Activated CD4-positive, alpha-beta T cell treated with anti-CD3 and anti-CD28 coated beads, Interleukin-2, amount 10 ng/mL, durations not matched to agents 24 days and 14 days (primary cell): ENCODE data around the gene MAPK6. TPM values are rescaled to one million over a fixed set of nuclear protein-coding genes. Genes with fewer than 3 reads are reported as not detected.

Experiments
- DNase-seq: peaks from one replicate; pipeline ENCODE4 v3.0.0; 2022
- H3K27ac Mint-ChIP-seq: one replicate; pipeline ENCODE4 v1.8.0; 2022; ENCODE audit warnings: mild to moderate bottlenecking, mixed read lengths
- H3K27me3 Mint-ChIP-seq: one replicate; pipeline ENCODE4 v1.8.0; 2022; ENCODE audit warnings: mixed read lengths
- H3K36me3 Mint-ChIP-seq: one replicate; pipeline ENCODE4 v1.8.0; 2022; ENCODE audit warnings: low read depth, mild to moderate bottlenecking, mixed read lengths
- H3K4me1 Mint-ChIP-seq: one replicate; pipeline ENCODE4 v1.8.0; 2021; ENCODE audit warnings: mixed read lengths
- H3K4me3 Mint-ChIP-seq: one replicate; pipeline ENCODE4 v1.8.0; 2022; ENCODE audit warnings: mild to moderate bottlenecking, moderate library complexity, mixed read lengths
- H3K9me3 Mint-ChIP-seq: one replicate; pipeline ENCODE4 v1.8.0; 2021; ENCODE audit warnings: mixed read lengths
- intact Hi-C: fragments of 100-400 bp; cut with micrococcal nuclease; formaldehyde crosslinking; loops from one replicate; pipeline ENCODE4 v1.15.1; 2023
- total RNA-seq: library from RNA; stranded (reverse); gene quantifications from 2 replicates; pipeline ENCODE4 v1.2.3, GENCODE V29; 2022

Gene MAPK6
- total RNA-seq, 1 donor from 2014 or later: 60.9 TPM

DNA sequence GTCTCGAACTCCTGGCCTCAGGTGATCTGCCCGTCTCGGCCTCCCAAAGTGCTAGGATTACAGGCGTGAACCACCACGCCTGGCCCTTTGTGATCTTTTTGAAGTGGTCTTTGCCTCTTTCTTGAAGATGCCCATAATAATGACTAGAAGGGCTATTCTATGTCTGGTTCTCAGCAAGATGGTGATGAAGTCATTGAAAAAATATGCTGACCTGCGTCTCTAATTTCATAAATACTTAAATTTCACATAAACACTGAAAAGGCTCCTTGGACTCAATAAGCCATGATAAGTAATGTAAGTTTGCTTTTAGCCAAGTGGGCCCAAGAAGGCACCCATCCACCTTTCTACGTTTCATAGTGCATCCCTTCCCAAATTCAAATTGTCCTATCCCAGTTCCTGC is 775 bp upstream of the MAPK6 start:
- no peak for DNase-seq
- peak overlapping the region; percentile 98 for H3K4me3 Mint-ChIP-seq
- H3K27ac Mint-ChIP-seq: peak overlapping the region; percentile 100
- H3K9me3 Mint-ChIP-seq: no peaks in the 10 kb centered on the region
- intact Hi-C loops: no loop called here
- peaks cover 10% of the 10 kb centered on the region for H3K27me3 Mint-ChIP-seq
- peaks cover 5% of the 10 kb centered on the region for H3K36me3 Mint-ChIP-seq
- H3K4me1 Mint-ChIP-seq: peaks cover 37% of the 10 kb centered on the region

DNA sequence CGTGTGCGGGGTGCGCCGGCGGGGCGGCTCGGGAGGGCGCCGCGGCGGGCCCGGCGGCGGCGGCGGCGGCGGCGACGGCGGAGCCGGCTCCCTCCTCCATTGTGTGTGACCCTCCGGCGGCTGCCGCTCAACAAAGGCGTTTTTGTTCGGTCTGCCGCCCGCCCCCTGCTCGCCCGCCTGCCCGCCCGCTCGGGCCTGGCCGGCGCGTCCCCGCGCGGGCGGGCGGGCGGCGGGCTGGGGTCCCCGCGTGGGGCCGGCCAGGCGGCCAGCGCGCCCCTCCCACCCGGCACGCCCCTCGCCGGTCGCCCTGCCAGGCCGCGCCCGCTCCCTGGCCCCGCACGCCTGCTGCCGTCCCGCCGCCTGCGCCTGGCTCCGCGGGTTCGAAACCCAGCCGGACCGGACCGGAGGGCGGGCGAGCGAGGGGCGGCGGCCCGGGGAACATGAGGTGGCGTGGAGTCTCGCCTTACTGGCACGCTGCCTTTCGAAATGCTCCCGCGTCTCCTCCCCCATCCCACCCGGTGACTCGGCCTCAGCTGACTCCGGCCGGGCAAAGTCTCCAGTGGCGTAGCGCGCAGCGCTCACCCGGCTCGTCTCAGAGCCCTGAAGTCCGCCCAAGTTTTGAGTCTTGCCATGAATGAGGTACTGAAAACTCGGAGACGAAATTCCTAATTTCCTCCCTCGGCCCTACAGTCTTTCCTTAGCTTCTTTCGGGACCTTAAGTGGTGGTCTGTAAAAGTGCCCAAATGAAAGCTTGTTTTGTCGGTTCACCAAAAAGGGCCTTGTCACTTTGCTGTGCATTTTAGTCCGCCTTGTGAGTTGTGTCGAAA is 588 bp downstream of the MAPK6 start:
- peak overlapping the region; percentile 100 for H3K27ac Mint-ChIP-seq
- peak; percentile 91 for DNase-seq
- H3K9me3 Mint-ChIP-seq: no peaks in the 10 kb centered on the region
- H3K36me3 Mint-ChIP-seq: peaks cover 5% of the 10 kb centered on the region
- intact Hi-C loops: loop anchor here (5.0 kb wide), 1 partner anchor 37 kb away; no protein-coding TSS in a partner anchor
- peak overlapping the region; percentile 98 for H3K4me3 Mint-ChIP-seq
- H3K4me1 Mint-ChIP-seq: peaks cover 32% of the 10 kb centered on the region
- H3K27me3 Mint-ChIP-seq: peaks cover 10% of the 10 kb centered on the region

DNA sequence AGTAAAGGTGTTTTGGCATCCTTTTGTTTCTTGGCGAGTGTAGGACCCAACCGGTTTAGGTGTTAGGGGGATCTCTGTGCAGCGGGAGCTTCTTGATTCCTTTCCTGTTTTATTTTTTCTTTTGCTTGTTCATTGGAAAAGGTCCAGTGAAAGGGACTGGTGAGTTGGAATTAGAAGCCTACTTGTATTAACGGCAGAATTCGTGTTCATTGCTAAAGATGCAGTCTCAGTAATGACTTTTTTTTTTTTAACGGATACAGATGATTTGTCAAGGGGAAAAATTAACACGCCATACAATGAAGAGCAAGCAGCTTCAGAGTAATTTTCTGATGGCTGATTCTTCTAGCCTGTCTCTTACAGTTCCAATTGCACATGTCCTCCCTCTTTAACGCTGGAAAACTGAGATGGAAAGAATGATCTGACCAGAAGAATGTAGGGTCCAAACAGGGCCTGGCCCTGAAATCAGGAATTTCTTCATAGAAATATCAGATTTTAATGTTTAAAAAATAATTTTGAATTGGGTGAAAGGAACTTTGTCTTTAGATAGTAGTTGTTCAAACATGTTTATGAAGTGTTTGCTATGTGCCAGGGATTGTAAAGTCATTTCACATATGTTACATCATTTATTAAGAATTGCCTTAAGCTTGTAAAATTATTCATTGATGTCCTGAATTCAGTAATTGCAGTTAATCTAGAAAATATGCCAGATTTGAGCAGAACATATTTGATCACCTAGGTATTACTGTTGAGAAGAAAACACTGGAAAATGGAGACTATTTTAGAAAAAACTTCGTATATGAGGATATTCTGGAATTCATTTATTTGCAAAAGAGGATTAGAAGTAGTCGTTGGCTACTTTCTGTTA is 1.4 kb downstream of the MAPK6 start:
- no peak for DNase-seq
- H3K4me1 Mint-ChIP-seq: peaks cover 32% of the 10 kb centered on the region
- H3K9me3 Mint-ChIP-seq: no peaks in the 10 kb centered on the region
- peak overlapping the region; percentile 90 for H3K4me3 Mint-ChIP-seq
- peaks cover 10% of the 10 kb centered on the region for H3K27me3 Mint-ChIP-seq
- peaks cover 5% of the 10 kb centered on the region for H3K36me3 Mint-ChIP-seq
- peak overlapping the region; percentile 88 for H3K27ac Mint-ChIP-seq
- intact Hi-C loops: loop anchor here (1.0 to 5.0 kb wide), 3 partner anchors 7 to 38 kb away; no protein-coding TSS in a partner anchor

DNA sequence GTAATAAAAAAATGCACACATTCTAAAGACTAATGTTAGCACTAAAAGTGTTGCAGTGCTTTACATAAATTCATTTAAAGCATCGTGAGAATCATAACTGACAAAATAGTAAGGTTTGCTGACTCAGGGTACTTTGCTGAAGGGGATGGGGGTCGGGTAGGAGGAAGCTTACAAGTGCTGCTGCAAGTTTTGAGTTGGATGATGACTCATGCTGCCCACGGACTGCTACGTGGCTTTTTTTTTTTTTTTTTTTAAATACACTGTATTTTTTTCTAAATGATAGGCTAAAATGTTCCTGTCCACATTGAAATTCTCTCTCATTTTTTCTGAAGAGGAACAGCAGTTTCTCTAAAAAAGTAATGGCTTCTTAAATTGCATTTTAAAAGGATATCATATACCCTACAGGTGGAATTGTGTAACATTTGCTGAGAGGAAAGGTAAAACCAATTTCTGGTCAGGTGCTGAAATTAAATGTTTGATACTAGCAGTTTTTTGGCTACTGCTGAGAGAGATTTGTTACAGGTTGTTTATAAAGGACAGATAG is 2.2 kb downstream of the MAPK6 start:
- H3K36me3 Mint-ChIP-seq: peaks cover 5% of the 10 kb centered on the region
- H3K27ac Mint-ChIP-seq: peak overlapping the region; percentile 75
- H3K27me3 Mint-ChIP-seq: peaks cover 10% of the 10 kb centered on the region
- peaks cover 34% of the 10 kb centered on the region for H3K4me1 Mint-ChIP-seq
- H3K9me3 Mint-ChIP-seq: no peaks in the 10 kb centered on the region
- intact Hi-C loops: loop anchor here (1.0 to 5.0 kb wide), 3 partner anchors 8 to 39 kb away; no protein-coding TSS in a partner anchor
- H3K4me3 Mint-ChIP-seq: peak overlapping the region; percentile 90
- DNase-seq: peak; percentile 83

DNA sequence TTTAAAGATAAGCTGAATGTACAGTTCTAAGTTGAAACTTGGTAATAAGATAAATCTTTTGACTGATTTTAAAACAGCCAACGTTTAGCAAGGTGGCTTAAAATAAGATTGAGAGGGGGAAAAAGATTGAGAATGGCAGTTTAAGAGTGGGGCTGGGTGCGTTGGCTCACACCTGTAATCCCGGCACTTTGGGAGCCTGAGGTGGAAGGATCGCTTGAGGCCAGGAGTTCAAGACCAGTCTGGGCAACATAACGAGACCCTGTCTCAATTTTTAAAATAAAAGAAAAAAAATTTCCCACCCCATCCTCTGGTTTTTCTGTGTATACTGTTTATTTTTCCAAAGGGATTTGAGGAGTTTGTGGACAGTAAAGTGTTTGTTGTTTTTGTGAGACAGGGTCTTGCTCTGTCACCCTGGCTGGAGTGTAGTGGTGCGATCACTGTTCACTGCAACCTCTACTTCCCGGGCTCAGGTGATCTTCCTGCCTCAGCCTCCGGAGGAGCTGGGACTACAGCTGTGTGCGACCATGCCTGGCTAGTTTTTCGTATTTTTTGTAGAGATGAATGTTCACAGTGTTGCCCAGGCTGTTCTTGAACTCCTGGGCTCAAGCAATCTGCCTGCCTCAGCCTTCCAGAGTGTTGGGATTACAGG is 3.0 kb downstream of the MAPK6 start:
- H3K4me3 Mint-ChIP-seq: peak overlapping the region; percentile 8
- no peaks in the 10 kb centered on the region for H3K9me3 Mint-ChIP-seq
- peaks cover 5% of the 10 kb centered on the region for H3K36me3 Mint-ChIP-seq
- no peak overlapping the region for H3K27ac Mint-ChIP-seq
- H3K4me1 Mint-ChIP-seq: peaks cover 34% of the 10 kb centered on the region
- peaks cover 10% of the 10 kb centered on the region for H3K27me3 Mint-ChIP-seq
- no peak for DNase-seq
- intact Hi-C loops: loop anchor here (1.0 to 5.0 kb wide), 3 partner anchors 9 to 40 kb away; no protein-coding TSS in a partner anchor

DNA sequence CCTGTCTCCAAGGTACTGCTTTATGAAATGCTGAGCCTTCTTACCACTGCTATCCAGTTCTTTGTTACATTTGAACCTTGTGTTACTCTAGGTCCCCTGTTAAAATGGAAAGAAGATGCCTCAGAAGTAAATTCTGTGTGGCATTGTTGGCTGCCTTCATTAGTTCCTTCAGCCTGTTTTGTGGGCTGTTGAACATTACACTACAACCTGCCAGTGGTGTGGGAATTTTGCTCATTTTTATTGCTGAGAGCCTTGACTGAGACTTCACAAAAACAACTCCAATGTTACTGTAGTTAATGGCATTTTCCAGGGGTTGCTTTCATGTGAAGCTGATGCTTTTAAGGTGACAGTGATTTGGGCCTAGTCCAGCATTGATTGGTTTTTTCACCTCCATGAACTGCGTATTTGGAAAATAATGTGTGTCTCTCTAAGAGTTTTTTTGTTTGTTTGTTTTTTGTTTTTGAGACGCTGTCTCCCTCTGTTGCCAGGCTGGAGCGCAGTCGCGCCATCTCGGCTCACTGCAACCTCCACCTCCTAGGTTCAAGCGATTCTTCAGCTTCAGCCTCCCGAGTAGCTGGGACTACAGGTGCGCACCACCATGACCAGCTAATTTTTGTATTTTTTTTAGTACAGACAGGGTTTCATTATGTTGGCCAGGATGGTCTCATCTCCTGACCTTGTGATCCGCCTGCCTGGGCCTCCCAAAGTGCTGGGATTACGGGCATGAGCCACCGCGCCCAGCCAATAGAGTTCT is 4.3 kb downstream of the MAPK6 start:
- Mint-ChIP-seq H3K4me3 (peak overlapping the region; percentile 16), H3K4me1 (peaks cover 32% of the 10 kb centered on the region), H3K27me3 (peaks cover 3% of the 10 kb centered on the region), H3K27ac (no peak overlapping the region), H3K36me3 (peaks cover 7% of the 10 kb centered on the region), H3K9me3 (no peaks in the 10 kb centered on the region)
- intact Hi-C loops: loop anchor here (5.0 kb wide), 1 partner anchor 41 kb away; no protein-coding TSS in a partner anchor
- no peak for DNase-seq

DNA sequence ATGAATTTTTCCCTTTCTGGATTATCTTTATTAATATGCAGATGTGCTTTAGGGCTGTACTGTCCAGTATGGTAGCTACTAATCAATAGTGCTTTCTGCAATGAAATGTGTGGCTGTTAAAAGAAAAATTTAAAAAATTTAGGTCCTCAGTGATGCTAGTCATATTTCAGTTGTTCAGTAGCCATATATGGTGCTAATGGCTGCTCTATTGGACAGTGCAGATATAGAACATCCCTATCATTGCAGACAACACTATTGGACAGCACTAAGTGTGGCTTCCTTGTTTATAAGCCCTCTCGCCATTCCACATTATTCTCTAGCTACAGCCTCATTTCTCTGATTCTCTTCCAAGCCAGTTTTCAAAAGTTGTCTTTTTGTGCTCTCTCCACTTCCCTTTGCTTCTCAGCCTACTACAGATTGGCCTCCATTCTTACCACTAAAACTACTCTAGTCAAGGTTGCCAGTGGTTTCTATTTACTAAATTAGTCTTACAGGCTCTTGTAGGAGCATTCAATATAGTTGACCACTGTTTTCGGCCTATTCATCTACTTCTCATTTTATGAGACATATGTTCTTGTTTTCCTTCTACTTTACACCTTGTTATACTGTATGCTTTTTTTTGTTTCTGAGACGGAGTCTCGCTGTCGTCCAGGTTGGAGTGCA is 9.5 kb downstream of the MAPK6 start:
- Mint-ChIP-seq H3K4me3 (no peak overlapping the region), H3K9me3 (peaks cover 8% of the 10 kb centered on the region), H3K36me3 (peaks cover 38% of the 10 kb centered on the region), H3K27ac (no peak overlapping the region), H3K4me1 (peaks cover 18% of the 10 kb centered on the region), H3K27me3 (no peaks in the 10 kb centered on the region)
- no peak for DNase-seq
- intact Hi-C loops: no loop called here

DNA sequence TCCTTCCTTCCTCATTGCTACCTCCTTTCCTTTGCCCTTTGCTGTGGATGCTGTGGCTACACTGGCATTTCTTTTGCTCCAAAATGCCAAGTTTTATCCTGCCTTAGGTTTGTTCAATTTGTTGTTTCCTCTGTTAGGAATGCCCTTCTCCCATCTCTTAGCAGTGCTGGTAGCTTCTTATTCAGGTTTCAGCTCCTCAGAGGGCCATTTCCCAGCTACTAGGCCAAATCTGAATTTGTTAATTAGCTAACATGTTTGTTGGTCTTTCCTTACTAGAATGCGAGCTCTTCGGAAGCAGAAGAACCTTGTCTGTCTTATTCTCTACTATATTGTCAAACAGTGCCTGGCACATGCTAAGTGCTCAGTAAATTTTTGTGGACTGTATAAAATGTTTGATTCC is 11.0 kb downstream of the MAPK6 start:
- Mint-ChIP-seq H3K36me3 (peaks cover 49% of the 10 kb centered on the region), H3K4me1 (peaks cover 17% of the 10 kb centered on the region), H3K4me3 (no peak overlapping the region), H3K27me3 (no peaks in the 10 kb centered on the region), H3K9me3 (peaks cover 8% of the 10 kb centered on the region), H3K27ac (no peak overlapping the region)
- intact Hi-C loops: no loop called here
- DNase-seq: no peak

DNA sequence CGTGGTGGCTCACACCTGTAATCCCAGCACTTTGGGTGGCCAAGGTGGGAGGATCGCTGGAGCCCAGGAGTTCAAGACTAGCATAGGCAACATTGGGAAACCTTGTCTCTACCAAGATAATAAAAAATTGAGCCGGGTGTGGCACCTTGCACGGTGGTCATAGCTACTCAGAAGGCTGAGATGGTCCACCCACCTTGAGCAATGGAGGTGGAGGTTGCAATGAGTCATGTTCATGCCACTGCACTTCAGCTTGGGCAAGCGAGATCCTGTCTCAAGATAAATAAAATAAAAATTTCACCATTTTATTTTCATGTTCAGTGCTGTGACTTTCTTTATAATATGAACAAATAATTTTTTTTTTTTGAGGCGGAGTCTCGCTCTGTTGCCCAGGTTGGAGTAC is 12.5 kb downstream of the MAPK6 start:
- intact Hi-C loops: no loop called here
- Mint-ChIP-seq H3K4me3 (no peak overlapping the region), H3K9me3 (peaks cover 8% of the 10 kb centered on the region), H3K27ac (no peak overlapping the region), H3K4me1 (peaks cover 15% of the 10 kb centered on the region), H3K27me3 (no peaks in the 10 kb centered on the region), H3K36me3 (peaks cover 52% of the 10 kb centered on the region)
- DNase-seq: no peak

DNA sequence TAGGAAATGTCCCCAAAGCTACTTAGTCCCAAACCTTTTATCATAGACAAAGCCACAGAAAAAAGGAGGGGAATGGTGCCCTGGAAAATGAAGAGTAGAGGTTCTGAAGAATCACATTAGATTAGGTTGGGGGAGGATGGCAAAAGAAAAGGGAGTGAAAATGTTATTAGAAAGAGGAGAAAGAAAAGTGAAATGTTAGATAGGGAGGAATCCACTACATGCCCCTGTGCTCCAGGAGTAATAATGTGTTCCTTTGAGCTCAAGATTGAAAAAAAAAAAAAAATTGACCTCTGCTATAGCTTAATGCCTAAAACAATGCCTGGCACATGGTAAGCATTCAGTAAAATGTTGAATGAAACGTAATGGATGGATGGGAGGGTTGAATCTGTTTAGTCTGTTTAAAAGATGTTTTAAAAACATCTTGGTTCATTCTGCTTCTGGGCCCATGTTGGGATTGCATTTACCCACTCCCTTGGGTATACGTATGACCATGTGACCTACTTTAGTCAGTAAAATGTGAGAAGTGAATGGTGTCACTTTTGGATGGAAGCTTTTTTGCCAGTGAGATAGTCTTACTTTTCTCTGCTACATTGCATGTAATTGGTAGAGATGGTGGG is 19.0 kb downstream of the MAPK6 start:
- Mint-ChIP-seq H3K36me3 (peaks cover 28% of the 10 kb centered on the region), H3K27me3 (no peaks in the 10 kb centered on the region), H3K27ac (no peak overlapping the region), H3K9me3 (peaks cover 2% of the 10 kb centered on the region), H3K4me3 (no peak overlapping the region), H3K4me1 (peaks cover 28% of the 10 kb centered on the region)
- intact Hi-C loops: loop anchor here (5.0 kb wide), 1 partner anchor 39 kb away; no protein-coding TSS in a partner anchor
- DNase-seq: no peak

DNA sequence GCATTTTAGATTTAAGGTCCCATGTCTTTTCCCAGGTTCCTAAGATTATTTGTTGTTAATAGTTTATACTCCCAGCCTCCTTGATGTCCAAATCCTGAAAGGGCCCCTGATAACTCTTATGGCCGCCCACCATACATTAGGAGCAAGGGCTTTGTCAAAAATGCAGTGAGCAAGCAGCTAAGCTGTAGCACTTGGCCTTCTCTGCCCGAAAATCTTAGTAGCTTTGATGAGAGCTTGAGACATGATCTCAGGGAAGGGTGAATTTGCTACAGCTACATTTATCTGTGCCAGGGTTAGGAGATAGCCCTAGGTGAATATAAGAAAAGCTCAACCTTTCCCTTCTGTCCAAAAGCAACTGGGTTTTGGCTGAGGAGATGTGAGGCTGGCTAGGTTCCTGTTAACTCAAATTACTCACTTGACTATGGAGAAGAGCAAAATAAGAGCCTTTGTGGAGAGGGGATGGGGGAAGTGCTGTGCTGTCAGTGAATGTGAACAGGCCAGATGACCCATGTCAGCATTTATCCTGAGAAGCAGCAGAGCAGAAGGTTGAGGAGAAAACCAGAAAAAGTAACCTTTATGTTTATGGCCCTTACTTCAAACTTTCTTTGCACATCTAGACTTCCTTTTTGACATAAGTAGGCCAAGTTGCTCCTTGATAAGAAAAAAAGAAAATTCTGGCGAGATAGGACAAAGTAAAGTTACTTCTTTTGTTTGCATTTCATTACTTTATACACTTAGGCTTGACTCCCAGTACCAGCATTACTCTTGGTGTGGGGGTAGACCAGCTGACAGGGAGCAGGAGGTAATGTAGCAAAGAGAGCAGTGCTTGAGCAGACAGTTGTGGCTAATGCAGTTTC is 21.1 kb downstream of the MAPK6 start:
- Mint-ChIP-seq H3K9me3 (no peaks in the 10 kb centered on the region), H3K27ac (no peak overlapping the region), H3K27me3 (no peaks in the 10 kb centered on the region), H3K4me3 (no peak overlapping the region), H3K36me3 (peaks cover 10% of the 10 kb centered on the region), H3K4me1 (peaks cover 32% of the 10 kb centered on the region)
- no peak for DNase-seq
- intact Hi-C loops: loop anchor here (5.0 kb wide), 1 partner anchor 37 kb away; no protein-coding TSS in a partner anchor
